Stimulated activated CD8-positive, alpha-beta memory T cell treated with anti-CD3 and anti-CD28 coated beads, Interleukin-15, amount 100 ng/mL, for 4 hours (primary cell): ENCODE data around the gene CCDC80.

ENCODE experiments used
- DNase-seq, 2 donors: peaks; one replicate each; pipeline ENCODE4 v3.0.0-alpha.2; 2020; ENCODE audit warnings: low read depth in 2 of 2

The CCDC80 gene, protein sequence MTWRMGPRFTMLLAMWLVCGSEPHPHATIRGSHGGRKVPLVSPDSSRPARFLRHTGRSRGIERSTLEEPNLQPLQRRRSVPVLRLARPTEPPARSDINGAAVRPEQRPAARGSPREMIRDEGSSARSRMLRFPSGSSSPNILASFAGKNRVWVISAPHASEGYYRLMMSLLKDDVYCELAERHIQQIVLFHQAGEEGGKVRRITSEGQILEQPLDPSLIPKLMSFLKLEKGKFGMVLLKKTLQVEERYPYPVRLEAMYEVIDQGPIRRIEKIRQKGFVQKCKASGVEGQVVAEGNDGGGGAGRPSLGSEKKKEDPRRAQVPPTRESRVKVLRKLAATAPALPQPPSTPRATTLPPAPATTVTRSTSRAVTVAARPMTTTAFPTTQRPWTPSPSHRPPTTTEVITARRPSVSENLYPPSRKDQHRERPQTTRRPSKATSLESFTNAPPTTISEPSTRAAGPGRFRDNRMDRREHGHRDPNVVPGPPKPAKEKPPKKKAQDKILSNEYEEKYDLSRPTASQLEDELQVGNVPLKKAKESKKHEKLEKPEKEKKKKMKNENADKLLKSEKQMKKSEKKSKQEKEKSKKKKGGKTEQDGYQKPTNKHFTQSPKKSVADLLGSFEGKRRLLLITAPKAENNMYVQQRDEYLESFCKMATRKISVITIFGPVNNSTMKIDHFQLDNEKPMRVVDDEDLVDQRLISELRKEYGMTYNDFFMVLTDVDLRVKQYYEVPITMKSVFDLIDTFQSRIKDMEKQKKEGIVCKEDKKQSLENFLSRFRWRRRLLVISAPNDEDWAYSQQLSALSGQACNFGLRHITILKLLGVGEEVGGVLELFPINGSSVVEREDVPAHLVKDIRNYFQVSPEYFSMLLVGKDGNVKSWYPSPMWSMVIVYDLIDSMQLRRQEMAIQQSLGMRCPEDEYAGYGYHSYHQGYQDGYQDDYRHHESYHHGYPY

DNA sequence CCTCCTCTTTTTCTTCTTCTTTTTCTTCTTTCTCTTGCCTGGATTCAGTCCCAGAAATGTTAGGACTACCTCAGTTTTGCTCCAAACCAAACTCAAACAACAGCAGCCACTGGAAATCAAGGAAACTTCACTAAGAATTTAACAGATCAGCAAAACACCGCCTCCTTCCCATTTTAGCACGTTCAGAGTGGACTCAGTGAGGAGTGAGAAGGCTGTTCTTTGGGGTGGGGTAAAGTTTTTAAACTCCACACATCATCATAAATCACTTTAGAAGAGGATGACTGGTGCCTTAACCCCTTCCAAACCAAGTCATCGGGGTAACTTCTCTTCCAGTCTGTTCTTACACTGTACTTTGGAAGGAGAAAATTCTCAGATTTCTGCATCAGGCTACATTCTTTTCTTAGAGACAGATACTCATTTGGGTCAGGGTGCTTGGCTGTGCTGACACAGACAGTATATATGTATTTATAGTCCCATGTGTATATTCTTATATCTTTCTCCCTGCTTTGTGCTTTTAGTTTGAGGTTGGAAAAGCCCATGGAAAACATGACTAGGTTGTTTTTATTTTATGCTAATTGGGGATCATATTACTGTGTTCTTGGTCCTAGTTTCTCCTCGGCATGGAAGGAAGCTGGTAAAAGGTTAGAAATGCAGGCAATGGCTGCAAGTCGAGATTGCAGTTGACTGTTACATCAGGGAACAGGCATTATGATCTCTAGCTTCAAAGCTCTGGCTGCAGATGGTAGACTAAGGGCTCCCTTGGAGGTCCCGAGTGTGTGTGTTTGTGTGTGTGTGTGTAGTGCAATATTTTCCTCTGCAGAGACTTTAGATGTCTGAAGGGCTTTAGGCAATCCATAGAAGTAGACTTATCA is at the start of gene CCDC80:
Gene CCDC80, minus strand, starts transcription at position 214 of the 872 bp plus-strand sequence. CDS start 1,238 bp downstream, outside the sequence.
- no peak for DNase-seq

DNA sequence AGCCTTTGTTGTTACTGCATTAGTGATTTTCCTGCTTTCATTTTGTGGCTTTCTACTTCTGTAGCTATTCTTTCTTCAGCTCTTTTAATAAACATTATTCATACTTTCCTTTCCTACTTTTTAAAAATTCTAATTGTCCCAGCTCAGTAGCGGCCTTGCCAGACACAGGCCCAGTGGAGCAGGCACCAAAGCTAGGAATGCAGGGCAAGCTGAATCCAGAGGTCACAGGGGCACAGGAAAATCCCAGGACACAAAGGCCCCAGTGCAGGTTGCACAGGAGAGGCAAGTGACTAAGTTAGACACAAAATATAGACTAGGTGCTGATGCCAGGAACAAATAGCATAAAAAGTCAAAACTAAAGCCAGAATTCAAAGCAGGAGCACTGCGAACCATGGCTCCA is 49.0 kb upstream of the CCDC80 start:
- DNase-seq: no peak

DNA sequence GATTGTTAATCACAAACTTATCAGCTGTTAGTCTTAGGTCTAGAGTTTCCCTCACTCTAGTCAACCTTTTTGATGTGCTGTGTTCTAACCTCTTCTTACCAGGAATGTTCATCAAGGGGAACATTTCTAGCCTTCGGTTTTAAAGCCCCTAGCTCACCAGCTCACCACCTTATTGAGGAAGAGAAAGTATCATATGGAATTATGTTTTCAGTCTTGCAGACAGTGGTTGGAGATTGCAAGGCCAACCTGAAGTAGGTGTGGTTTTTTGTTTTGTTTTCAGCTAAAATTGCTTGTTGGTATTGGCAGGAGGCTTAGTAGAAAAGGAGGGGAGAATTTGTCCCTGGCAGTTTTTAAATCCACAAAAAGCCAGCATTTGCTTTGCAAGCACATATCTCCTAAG is 48.4 kb upstream of the CCDC80 start:
- no peak for DNase-seq

DNA sequence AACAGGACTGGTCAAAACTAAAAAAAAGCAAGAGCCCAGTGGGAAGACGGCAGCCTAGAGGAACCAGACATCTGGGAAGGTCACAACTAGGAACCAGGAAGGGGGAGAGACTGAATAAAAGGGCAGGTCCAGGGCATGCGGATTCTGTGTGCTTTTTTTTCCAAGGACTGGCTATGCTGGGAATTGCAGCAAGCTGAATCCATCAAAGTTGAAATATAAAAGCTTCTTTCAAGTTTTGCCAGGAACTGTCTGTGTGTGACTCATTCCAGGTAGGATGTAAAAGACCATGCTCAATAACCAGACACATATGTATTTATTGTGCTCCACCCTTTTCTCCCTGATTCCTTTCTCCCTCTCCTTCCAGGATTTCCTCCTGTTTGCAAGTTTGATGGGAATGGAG is 47.9 kb upstream of the CCDC80 start:
- no peak for DNase-seq

DNA sequence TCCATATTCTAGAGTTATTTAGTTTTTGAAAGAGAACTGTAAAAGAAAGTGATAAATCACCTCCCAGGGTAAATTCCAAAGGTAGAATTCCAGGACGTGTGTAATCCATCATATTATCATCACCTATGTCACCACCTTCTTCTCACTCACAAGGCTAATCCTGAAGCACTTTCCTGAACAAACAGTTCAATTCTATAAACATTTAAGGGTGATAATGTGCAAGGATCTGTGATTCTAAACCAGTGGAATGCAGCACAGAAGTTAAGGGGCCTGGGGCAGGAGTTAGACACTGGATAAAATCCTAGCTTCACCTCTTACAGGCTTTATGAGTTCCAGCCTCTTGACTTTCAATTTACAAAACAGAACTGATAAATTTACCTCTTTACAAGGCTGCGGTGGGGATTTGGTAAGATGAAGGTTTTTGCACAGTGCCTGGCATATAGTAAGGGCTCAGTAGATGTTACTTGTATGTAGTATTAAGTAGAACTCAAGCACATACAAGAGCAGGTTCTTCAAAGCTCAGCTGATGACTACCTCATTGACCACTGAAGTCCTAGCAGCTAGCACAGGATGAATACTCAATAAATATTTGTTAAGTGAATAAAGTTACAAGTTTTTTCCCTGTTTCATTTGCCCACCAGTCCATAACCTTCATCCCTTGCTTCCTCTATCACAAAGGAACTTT is 47.3 kb upstream of the CCDC80 start:
- no peak for DNase-seq

DNA sequence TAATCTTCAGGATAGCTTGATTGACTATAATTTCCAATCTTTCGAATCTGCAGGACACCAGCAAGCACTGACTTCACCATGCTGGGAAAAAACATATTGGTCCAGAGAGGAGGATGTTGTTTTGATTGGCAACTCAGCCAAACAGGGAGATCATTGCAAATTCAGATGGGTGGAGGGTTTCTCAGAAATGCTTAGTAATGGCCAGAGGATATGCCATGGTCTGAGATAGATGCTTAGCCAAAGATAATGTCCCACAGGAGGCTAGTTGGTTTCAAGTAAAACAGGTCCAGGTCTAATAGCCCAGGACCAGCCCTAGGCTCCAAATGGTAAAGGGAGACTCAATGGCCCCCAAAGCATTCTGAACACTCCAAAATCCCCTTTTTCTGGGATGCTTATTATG is 46.7 kb upstream of the CCDC80 start:
- no peak for DNase-seq

DNA sequence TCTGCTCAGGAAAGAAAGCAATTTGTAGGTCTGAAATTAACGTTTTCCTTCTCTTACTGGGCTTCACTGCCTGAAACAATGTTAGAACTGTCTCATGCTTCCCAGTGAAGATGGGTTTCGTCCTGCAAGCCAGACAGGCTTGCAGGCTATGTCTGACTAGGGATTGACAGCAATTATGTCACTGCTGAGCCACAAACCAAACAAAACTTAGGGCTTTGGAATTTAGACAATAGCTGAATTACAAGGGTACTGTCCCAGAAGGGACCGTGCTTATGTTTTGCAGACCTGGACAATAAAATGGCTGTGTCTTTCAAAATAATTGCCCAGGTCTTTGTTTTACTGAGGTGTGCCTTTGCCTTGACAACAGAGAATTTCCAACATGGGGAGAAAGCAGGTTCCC is 46.3 kb upstream of the CCDC80 start:
- DNase-seq: no peak

DNA sequence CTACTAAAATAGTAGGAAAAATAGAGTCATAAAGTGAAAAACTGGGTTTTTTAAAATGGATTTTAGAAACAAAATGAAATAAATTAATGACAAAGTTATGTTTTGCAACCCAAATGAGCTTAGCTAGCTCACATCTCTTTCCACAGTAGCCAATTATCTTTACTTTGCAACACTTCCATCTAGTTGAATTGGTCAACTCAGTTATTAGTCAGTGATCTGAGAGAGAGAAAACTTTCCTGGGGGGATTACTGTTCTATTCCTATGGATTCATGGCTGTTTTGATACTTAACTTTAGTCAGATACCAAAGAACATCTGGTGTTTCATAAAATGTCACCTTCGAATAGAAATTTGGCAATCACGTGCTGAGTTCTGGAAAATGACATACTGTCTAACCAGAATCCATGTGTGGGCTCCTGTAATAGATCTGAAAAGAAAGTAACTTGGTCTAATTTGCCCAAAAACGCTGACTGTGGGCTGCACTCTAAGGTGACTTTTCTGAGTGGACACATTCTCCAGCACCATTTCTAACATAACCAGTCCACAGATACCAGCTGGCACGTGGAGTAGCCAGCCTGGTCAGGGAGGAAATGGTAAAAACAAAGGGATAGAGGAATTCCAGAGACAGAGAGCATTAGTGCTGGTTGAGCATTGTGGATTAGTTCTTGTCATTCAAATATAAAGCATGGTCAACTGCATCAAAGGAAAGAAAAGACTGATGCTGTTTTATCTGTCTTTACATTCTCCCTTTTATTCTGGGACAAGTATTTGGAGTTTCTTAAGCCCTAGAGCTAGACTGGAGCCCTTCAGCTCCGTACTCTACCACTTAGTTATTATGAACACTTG is 45.2 kb upstream of the CCDC80 start:
- no peak for DNase-seq

DNA sequence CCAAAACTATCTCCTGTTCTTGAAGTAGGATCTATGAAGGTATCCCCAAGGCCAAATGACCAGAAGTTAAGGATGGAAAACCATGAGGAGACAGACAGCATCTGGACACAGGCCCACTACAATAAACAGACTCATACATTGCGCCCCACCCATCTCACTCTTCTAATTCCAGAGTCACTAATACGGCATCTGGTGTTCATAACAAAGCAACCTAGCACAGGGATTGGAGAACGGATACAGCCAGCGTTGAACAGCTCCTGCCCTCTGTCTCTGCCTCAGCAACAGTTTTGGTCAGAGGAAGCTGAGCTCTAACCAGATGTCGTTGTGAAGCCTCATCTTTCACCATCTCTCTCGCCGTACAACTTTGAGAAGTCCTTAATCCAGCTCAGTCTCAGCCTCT is 44.5 kb upstream of the CCDC80 start:
- DNase-seq: no peak

DNA sequence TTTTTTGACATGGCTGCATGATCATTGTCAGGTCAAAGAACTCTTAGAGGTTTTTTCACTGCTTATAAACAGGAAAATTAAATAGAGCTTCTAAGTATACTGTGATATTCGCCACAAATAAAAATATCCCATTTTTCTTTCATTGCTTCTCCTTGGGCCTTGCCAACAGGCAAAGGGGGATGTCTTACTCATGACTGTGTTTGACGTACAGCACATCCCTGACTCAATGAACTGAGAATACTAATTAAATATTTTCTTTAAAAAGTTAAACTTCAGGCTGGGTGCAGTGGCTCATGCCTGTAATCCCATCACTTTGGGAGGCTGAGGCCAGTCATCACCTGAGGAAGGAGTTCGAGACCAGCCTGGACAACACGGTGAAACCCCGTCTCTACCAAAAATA is 41.4 kb upstream of the CCDC80 start:
- no peak for DNase-seq

DNA sequence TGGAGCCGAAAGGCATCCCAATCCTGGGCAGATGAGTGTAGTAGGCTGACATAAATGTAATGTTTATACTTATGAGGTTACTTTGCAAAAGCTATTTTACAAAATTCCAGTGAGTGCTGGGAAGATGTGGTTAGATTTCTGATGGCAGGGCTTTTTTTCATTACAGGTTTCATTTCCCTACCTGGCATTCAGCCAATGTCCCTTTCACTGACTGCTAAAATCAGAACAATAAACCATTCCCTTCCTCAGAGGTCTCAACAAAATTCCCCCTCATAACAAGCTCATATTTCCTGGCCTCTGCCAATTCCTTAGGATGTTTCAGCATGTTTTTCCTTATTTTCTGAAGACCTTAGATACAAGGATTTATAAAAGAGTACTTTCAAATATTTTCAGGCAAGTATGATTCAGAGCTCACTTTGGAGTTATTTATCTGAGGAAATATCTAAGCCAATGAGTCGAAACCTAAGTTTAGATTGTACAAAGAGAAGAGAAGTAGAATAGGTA is 40.9 kb upstream of the CCDC80 start:
- DNase-seq: no peak

DNA sequence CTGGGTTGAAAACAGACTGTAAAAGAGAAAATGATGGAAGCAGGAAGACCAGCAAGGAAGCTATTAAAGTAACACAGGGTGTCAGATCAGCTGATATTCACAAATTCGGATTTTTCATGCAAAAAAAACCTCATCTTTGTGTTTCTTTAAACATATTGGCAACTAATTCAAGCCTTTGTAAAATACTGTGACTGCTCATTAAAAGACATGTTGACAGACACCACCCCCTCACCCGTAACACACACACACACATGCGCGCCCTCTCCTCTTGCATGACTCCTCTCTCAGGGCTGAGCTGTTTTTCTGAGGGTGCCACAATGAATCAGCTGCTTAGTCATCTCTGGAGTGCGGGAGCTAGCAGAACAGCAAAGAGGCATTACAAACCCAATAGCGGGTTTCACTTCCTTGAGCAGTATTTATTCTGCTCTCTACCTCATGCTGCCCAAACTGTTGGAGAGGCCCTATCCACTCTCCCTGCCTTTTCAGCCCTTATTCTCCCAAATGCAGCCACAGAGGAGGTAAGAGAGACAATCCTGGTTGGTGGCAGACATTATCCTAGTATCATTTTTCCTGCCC is 35.8 kb upstream of the CCDC80 start:
- DNase-seq: peak; percentile 60 to 81

DNA sequence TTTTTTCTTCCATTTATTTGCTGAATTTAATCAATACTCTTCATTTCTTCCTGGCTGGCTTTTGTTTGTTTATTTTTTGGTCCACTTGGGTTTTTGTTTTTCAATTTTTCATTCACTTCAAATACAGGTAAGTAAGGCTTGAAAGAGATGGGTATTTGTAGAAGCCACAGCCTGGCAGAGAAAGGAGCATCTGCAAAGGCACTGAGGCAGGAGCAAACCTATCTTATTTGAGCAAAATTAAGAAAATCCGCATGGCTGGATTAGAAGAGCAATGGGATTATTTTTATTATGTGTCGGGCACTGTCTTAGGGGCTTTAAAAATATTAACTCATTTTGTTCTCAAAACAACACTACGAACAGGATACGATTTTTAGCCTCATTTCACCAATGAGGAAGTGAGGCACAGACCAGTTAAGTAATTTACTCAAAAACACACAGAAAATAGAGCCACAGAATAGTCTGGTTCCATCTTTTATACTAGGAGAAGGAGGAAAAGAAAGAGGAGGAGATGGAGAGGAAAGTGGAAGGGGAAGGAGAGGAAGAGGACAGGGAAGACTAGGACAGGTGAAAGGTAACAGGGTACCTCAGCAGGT is 35.1 kb upstream of the CCDC80 start:
- no peak for DNase-seq

DNA sequence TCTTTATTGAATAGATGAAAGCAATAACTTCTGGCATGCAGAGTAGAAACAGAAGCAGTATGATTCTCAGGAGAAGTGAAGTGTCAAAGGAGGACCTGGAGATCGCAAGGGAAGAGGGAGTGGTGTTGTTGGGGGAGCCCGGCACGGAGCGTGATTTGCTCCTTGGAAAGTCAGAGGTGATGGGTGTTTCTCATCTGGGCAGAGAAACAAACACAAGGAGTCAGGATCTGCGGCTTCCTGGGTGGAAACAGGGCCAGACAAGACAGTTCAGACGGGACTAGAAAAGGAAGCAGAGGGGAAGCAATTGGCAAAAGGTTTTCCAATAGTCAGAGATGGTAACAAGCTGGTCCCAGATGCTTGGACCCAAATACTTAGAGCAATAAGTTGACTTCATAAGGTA is 34.4 kb upstream of the CCDC80 start:
- no peak for DNase-seq

DNA sequence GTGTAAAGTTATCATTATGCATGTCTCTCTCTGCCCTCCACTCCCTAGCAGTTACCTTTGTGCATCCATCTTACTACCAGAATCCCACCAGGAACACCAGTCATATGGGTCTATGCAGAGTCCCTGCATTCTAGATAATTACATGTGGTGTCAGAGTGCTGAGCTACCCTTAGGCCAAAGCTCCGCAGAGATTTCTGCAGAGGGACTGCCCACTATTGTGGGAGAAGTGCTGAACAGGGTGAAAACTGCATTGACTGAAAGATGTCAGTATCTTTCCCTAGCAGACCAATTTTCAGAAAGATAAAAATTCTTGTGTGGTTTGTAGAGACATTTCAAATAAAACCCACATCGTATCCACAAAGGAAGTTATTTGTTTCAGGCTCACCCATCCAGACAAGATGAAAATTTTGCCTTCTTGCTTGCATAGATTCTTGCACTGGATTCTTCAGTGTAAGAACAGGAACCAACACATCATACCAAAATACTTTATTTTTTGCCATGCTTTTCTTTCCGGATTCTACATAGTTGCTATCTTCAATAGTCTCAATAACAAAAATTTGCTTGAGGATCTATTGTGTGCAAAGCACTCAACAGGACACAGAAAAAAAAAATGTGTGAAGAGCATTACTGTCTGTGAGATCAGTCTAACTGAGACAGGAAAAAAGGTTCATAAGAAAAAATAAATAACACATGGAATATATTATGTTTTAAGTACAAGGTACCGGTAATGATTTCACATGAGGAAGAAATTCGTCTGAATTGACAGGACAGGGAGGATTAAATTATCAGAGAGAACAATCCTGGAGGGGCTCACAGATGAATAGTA is 32.0 kb upstream of the CCDC80 start:
- no peak for DNase-seq

DNA sequence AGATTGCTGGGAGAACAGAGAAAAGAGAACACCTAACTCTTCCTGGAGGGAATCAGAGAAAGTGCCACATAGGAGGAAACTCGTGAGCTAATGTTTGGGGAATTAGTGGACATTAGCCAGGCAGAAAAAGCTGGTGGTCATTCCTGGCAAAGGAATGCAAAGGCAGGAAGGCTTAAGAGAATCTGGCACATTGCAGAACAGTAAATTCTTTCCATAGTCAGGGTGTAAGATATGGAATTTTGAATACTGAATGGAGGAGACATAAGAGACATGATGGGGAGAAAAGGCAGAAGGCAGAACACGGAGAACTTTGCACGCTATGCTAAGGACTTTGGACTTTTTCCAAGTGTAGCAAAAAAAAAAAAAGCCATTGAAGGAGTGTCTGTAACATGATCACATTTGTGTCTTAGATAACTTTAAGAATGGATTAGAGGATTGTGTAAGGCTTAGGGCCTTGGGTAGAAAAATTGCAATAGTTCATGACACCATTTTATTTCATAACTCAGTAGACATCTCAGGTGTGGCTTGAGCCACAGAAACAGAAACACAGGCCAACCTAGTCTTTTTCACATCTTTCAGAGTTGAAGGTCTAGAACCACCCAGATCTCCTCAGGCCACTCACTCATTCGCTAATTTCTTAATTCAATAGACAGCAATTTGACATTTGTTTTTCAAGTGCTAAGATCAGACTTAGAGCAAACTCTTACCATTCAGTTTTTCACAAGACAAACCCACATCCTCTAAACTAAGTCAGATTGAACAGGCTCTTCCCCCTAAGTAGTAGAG is 31.2 kb upstream of the CCDC80 start:
- DNase-seq: no peak

DNA sequence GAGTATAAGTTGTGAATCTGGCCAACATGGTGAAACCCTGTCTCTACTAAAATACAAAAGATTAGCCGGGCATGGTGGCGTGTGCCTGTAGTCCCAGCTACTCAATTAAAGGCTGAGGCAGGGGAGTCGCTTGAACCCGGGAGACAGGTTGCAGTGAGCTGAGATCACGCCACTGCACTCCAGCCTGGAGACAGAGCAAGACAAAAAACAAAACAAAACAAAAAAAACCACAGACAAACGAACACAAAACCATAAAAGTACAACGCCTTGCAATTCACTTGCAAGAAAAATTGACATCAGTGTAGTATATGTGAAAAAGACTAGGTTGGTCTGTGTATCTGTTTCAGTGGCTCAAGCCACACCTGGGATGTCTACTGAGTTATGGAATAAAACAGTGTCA is 29.9 kb upstream of the CCDC80 start:
- no peak for DNase-seq

DNA sequence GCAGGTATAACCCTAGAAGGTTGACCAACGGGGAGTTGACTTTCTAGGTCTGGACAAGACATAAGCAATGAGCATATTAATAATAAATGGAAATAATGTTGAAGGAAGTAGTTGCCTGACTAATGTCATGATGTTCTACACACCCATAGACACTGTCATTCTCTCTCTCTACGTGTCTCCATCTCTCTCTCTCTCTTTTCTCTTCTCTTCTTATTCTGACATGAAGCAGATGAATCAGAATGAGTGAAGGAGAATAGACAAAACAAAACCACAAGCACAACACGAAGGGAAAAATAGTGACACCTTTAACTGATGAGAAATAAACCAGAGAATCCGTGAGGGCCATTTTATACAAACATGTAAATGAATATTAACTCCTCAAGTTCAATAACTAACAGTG is 26.7 kb upstream of the CCDC80 start:
- no peak for DNase-seq
